NOMO-1 (cell line): ENCODE results near the gene TGFBR3.

Experiments
- DNase-seq, 2 experiments: peaks; one replicate each; lab custom pipeline; 2025; ENCODE audit not compliant: unreplicated experiment in 2 of 2; lab: John Stamatoyannopoulos, UW

TGFBR3 gene

GRCh38 chr1:91764471-91765115 is 121.4 kb downstream of the TGFBR3 start:
- DNase-seq: no peak

GRCh38 chr1:91763252-91763651 is 122.7 kb downstream of the TGFBR3 start:
- no peak for DNase-seq

GRCh38 chr1:91761295-91761721 is 124.6 kb downstream of the TGFBR3 start:
- DNase-seq: no peak

GRCh38 chr1:91760512-91760911 is 125.4 kb downstream of the TGFBR3 start:
- DNase-seq: no peak

GRCh38 chr1:91759076-91759475 is 126.9 kb downstream of the TGFBR3 start:
- no peak for DNase-seq

- DNase-seq: no peak
These were observed 128.0 kb downstream of the TGFBR3 start for GRCh38 chr1:91757763-91758460.

GRCh38 chr1:91755702-91756287 is 130.2 kb downstream of the TGFBR3 start:
- DNase-seq: no peak

- DNase-seq: no peak
These were observed 131.0 kb downstream of the TGFBR3 start for GRCh38 chr1:91754816-91755580.

- no peak for DNase-seq
These were observed 131.6 kb downstream of the TGFBR3 start for GRCh38 chr1:91754348-91754747.

- DNase-seq: no peak
These were observed 132.1 kb downstream of the TGFBR3 start for GRCh38 chr1:91753878-91754277.

GRCh38 chr1:91752324-91752723 is 133.6 kb downstream of the TGFBR3 start:
- DNase-seq: no peak

- no peak for DNase-seq
These were observed 134.7 kb downstream of the TGFBR3 start for GRCh38 chr1:91751275-91751674.

GRCh38 chr1:91750398-91750996 is 135.5 kb downstream of the TGFBR3 start:
- DNase-seq: no peak

GRCh38 chr1:91749788-91750231 is 136.1 kb downstream of the TGFBR3 start:
- no peak for DNase-seq

- DNase-seq: no peak
These were observed 138.3 kb downstream of the TGFBR3 start for GRCh38 chr1:91747666-91748065.

GRCh38 chr1:91746728-91747338 is 139.1 kb downstream of the TGFBR3 start:
- DNase-seq: no peak

- DNase-seq: no peak
These were observed 140.1 kb downstream of the TGFBR3 start for GRCh38 chr1:91745640-91746373.

- no peak for DNase-seq
These were observed 140.9 kb downstream of the TGFBR3 start for GRCh38 chr1:91744953-91745639.

GRCh38 chr1:91742848-91743292 is 143.1 kb downstream of the TGFBR3 start:
- DNase-seq: no peak
